T-cell (primary cell): Measurements from ENCODE around the gene SLC51B. TPM values are rescaled to one million over a fixed set of nuclear protein-coding genes. Genes with fewer than 3 reads are reported as not detected.
A peak's percentile ranks its signal among the peaks of the same experiment; 100 is the strongest.
"Not testable (repeated sequence)": the region's sequence is repeated elsewhere in the genome, so short reads cannot be mapped to it uniquely, and the experiment has no call there.

Experiments used
- ATAC-seq, 4 experiments: fragments of 200-7000 bp in 3 of 4; fragments of 150-1000 bp in 1 of 4; cut with Tn5 transposase; replicated peaks in 1 of 4; 1 replicate in 3 of 4; 2 replicates in 1 of 4; pipeline ENCODE4 v1.10.0; 2021; ENCODE audit warnings: moderate library complexity in 3 of 4, mild to moderate bottlenecking in 2 of 4, moderate number of reproducible peaks in 1 of 4
- CTCF ChIA-PET, 2 donors: fragments of 300-600 bp; sonication (Branson Sonifier 250); formaldehyde crosslinking; loops; one replicate each; lab custom pipeline; 2022; ENCODE audit warnings: antibody characterized with exemption in 2 of 2; lab: Charles Lee
- POLR2A ChIA-PET, 2 donors: fragments of 300-600 bp; sonication (Branson Sonifier 250); formaldehyde crosslinking; loops; one replicate each; lab custom pipeline; 2022; ENCODE audit warnings: antibody characterized with exemption in 2 of 2; lab: Charles Lee
- DNase-seq, 35 experiments: peaks; one replicate each; pipeline versions ENCODE4 v3.0.0 to v3.0.0-alpha.2; 2013 to 2023
- H3K27ac ChIP-seq: one replicate; pipeline ENCODE4 v1.5.1; 2013; ENCODE audit warnings: low read length
- H3K27me3 ChIP-seq, 2 experiments: replicated peaks in 1 of 2; 1 replicate in 1 of 2; 2 replicates in 1 of 2; pipeline versions ENCODE4 v1.6.1 to v1.7.0; 2013; ENCODE audit warnings: low read length in 1 of 2, mixed read lengths in 1 of 2; ENCODE audit not compliant: control insufficient read depth in 2 of 2, insufficient read depth in 2 of 2; ENCODE audit errors: extremely low read depth in 1 of 2
- H3K36me3 ChIP-seq, 2 donors: 1 replicate in 1 of 2; 2 replicates in 1 of 2; pipeline versions ENCODE4 v1.6.1 to v1.7.0; 2013; ENCODE audit warnings: low read length in 1 of 2; ENCODE audit not compliant: control insufficient read depth in 2 of 2, insufficient read depth in 1 of 2; ENCODE audit errors: extremely low read depth in 1 of 2
- H3K4me1 ChIP-seq, 2 experiments: 1 replicate in 1 of 2; 2 replicates in 1 of 2; pipeline versions ENCODE4 v1.6.1 to v1.7.0; 2013; ENCODE audit warnings: low read length in 2 of 2, mixed read lengths in 1 of 2; ENCODE audit not compliant: insufficient read depth in 2 of 2, control insufficient read depth in 1 of 2; ENCODE audit errors: extremely low read depth in 1 of 2
- H3K4me3 ChIP-seq, 2 donors: 1 replicate in 1 of 2; 2 replicates in 1 of 2; pipeline versions ENCODE4 v1.5.1 to v1.7.0; 2013; ENCODE audit warnings: mild to moderate bottlenecking in 2 of 2, low read length in 1 of 2, moderate library complexity in 1 of 2; ENCODE audit not compliant: control insufficient read depth in 1 of 2; ENCODE audit errors: extremely low read depth in 1 of 2
- H3K9me3 ChIP-seq: 2 replicates; pipeline ENCODE4 v1.7.0; 2013
- H3K27ac Mint-ChIP-seq, 2 donors: one replicate each; pipeline ENCODE4 v1.8.0; 2020 to 2021; ENCODE audit warnings: mild to moderate bottlenecking in 2 of 2, mixed read lengths in 2 of 2
- H3K27me3 Mint-ChIP-seq, 2 donors: one replicate each; pipeline ENCODE4 v1.8.0; 2021 to 2022; ENCODE audit warnings: mixed read lengths in 2 of 2
- H3K36me3 Mint-ChIP-seq: one replicate; pipeline ENCODE4 v1.8.0; 2021; ENCODE audit warnings: mixed read lengths
- H3K4me1 Mint-ChIP-seq, 3 donors: one replicate each; pipeline ENCODE4 v1.8.0; 2020 to 2022; ENCODE audit warnings: mixed read lengths in 3 of 3, mild to moderate bottlenecking in 1 of 3
- H3K4me3 Mint-ChIP-seq, 3 donors: one replicate each; pipeline ENCODE4 v1.8.0; 2020 to 2022; ENCODE audit warnings: mild to moderate bottlenecking in 3 of 3, mixed read lengths in 3 of 3, moderate library complexity in 3 of 3
- H3K9me3 Mint-ChIP-seq, 3 donors: one replicate each; pipeline ENCODE4 v1.8.0; 2020 to 2022; ENCODE audit warnings: mixed read lengths in 3 of 3
- whole genome bisulfite sequencing: methylation state at CpG from one replicate; pipeline ENCODE4 v1.1.5; 2013; ENCODE audit warnings: missing lambda C conversion rate; ENCODE audit not compliant: insufficient coverage; 5-methylcytosine and 5-hydroxymethylcytosine counted together
- total RNA-seq, 35 experiments: library from RNA in 6 of 35; stranded (reverse) in 6 of 35; fragments of 120-200 nt in 1 of 35; gene quantifications; one replicate each; pipeline versions ENCODE4 v1.2.1 to v1.2.4 and lab custom pipeline; 2013 to 2026

SLC51B gene
- total RNA-seq, 5 donors from 2014 or later (not counting 1 experiment from before 2014, with no cell fraction given), result not detected

- no CpG with 5 or more reads among the region's 4 CpGs for WGBS
- ATAC-seq, H3K27ac Mint-ChIP-seq, H3K4me3 ChIP-seq, H3K27ac ChIP-seq, H3K4me3 Mint-ChIP-seq, H3K4me1 ChIP-seq, DNase-seq, H3K9me3 Mint-ChIP-seq, H3K27me3 ChIP-seq, H3K9me3 ChIP-seq, H3K27me3 Mint-ChIP-seq, POLR2A ChIA-PET, H3K4me1 Mint-ChIP-seq: not testable (repeated sequence)
- H3K36me3 ChIP-seq, result peaks cover 14 to 37% of the 10 kb centered on the region in 2 donors
- H3K36me3 Mint-ChIP-seq, result peaks cover 39% of the 10 kb centered on the region
- CTCF ChIA-PET, result interaction anchor here in 1 of 2 donors (0.6 kb wide), 1 partner anchor 31 kb away, joined by 4 read pairs; no protein-coding TSS in a partner anchor
Measured at GRCh38 chr15:65011198-65011597, 34.0 kb upstream of the SLC51B start.

- ChIA-PET CTCF (no interaction called here), POLR2A (no interaction called here)
- ATAC-seq (no peak), DNase-seq (no peak)
- Mint-ChIP-seq H3K27me3 (no peaks in the 10 kb centered on the region), H3K4me1 (no peaks in the 10 kb centered on the region), H3K9me3 (no peaks in the 10 kb centered on the region), H3K36me3 (peaks cover 52% of the 10 kb centered on the region), H3K27ac (no peak overlapping the region), H3K4me3 (no peak overlapping the region)
- no peaks in the 10 kb centered on the region for H3K27me3 ChIP-seq
- H3K4me1 ChIP-seq, result no peaks in the 10 kb centered on the region
- WGBS, result no CpG with 5 or more reads among the region's 1 CpG
- H3K9me3 ChIP-seq, result no peaks in the 10 kb centered on the region
- H3K4me3 ChIP-seq, result no peak overlapping the region
- peaks cover 3 to 57% of the 10 kb centered on the region in 2 donors for H3K36me3 ChIP-seq
- H3K27ac ChIP-seq, result no peak overlapping the region
Measured at GRCh38 chr15:65020419-65020818, 24.8 kb upstream of the SLC51B start.

- no peaks in the 10 kb centered on the region for H3K4me1 Mint-ChIP-seq
- H3K9me3 ChIP-seq, result no peaks in the 10 kb centered on the region
- H3K27ac Mint-ChIP-seq, result no peak overlapping the region
- H3K4me3 ChIP-seq, result no peak overlapping the region
- no peak overlapping the region for H3K4me3 Mint-ChIP-seq
- POLR2A ChIA-PET, result no interaction called here
- no peaks in the 10 kb centered on the region for H3K27me3 Mint-ChIP-seq
- H3K9me3 Mint-ChIP-seq, result no peaks in the 10 kb centered on the region
- peaks cover 3 to 58% of the 10 kb centered on the region in 2 donors for H3K36me3 ChIP-seq
- peaks cover 54% of the 10 kb centered on the region for H3K36me3 Mint-ChIP-seq
- no peak overlapping the region for H3K27ac ChIP-seq
- no peaks in the 10 kb centered on the region for H3K27me3 ChIP-seq
- ATAC-seq (no peak), DNase-seq (no peak)
- CTCF ChIA-PET, result no interaction called here
- H3K4me1 ChIP-seq, result no peaks in the 10 kb centered on the region
Measured at GRCh38 chr15:65021488-65021887, 23.7 kb upstream of the SLC51B start.

GRCh38 chr15:65026756-65027155 is 18.4 kb upstream of the SLC51B start:
- no peak for ATAC-seq
- Mint-ChIP-seq H3K27ac (no peak overlapping the region), H3K9me3 (no peaks in the 10 kb centered on the region), H3K36me3 (peaks cover 27% of the 10 kb centered on the region), H3K4me1 (peaks cover 15 to 19% (median 17%) of the 10 kb centered on the region in 3 donors), H3K4me3 (no peak overlapping the region), H3K27me3 (peaks cover 0 to 3% of the 10 kb centered on the region in 2 donors)
- H3K36me3 ChIP-seq, result peaks cover 3 to 27% of the 10 kb centered on the region in 2 donors
- POLR2A ChIA-PET, result interaction anchor here in 1 of 2 donors (0.6 kb wide), 1 partner anchor 1761 kb away, joined by 3 read pairs; no protein-coding TSS in a partner anchor
- no CpG with 5 or more reads among the region's 6 CpGs for WGBS
- CTCF ChIA-PET, result no interaction called here
- H3K9me3 ChIP-seq, result no peaks in the 10 kb centered on the region
- DNase-seq, result no peak
- H3K4me3 ChIP-seq, result no peak overlapping the region
- no peaks in the 10 kb centered on the region for H3K27me3 ChIP-seq
- no peak overlapping the region for H3K27ac ChIP-seq
- peaks cover 9 to 14% of the 10 kb centered on the region in 2 experiments for H3K4me1 ChIP-seq

- no peaks in the 10 kb centered on the region for H3K9me3 Mint-ChIP-seq
- CTCF ChIA-PET, result interaction anchor here in 1 of 2 donors (0.7 kb wide), 1 partner anchor 1619 kb away, joined by 4 read pairs; no protein-coding TSS in a partner anchor
- no peaks in the 10 kb centered on the region for H3K9me3 ChIP-seq
- H3K36me3 ChIP-seq, result peaks cover 3 to 27% of the 10 kb centered on the region in 2 donors
- peaks cover 0 to 9% of the 10 kb centered on the region in 2 donors for H3K27me3 Mint-ChIP-seq
- POLR2A ChIA-PET, result interaction anchor here in 1 of 2 donors (0.6 kb wide), 1 partner anchor 1762 kb away, joined by 3 read pairs; no protein-coding TSS in a partner anchor
- H3K4me1 ChIP-seq, result peaks cover 9 to 14% of the 10 kb centered on the region in 2 experiments
- H3K27ac ChIP-seq, result no peak overlapping the region
- H3K4me1 Mint-ChIP-seq, result peaks cover 15 to 19% (median 17%) of the 10 kb centered on the region in 3 donors
- H3K36me3 Mint-ChIP-seq, result peaks cover 27% of the 10 kb centered on the region
- peak overlapping the region in 1 of 2 donors; percentile 90 for H3K4me3 ChIP-seq
- H3K27ac Mint-ChIP-seq, result peak overlapping the region in 1 of 2 donors; percentile 39
- ATAC-seq (no peak), DNase-seq (no peak)
- no CpG with 5 or more reads among the region's 1 CpG for WGBS
- H3K27me3 ChIP-seq, result peaks cover 0 to under 1% of the 10 kb centered on the region in 2 experiments
- peak overlapping the region; percentile 85 to 88 (median 87) for H3K4me3 Mint-ChIP-seq
Measured at GRCh38 chr15:65027593-65027992, 17.6 kb upstream of the SLC51B start.

DNA sequence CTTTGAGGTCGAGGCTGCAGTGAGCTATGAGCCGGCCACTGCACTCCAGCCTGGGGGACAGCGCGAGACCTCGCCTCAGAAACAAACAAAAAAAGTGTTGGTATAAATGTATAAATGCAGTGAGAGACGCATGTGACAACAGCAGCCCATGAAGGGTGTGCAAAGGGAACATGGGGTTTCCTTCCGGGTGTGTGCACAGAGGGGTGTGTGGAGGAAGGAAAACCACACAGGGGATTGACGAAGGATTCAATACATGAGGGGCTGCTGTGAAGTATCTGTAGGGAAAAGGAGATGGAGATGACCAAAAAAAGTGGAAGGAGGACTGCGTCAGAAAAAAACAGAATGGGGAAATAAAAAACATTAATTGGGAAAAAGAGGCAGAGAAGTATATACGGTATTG is 16.8 kb upstream of the SLC51B start:
- peak overlapping the region; percentile 69 to 75 for H3K27ac Mint-ChIP-seq
- peak overlapping the region; percentile 85 to 88 (median 87) for H3K4me3 Mint-ChIP-seq
- peaks cover 0 to 12% of the 10 kb centered on the region in 2 donors for H3K27me3 Mint-ChIP-seq
- ATAC-seq, result no peak
- ChIA-PET POLR2A (no interaction called here), CTCF (no interaction called here)
- peak overlapping the region; percentile 86 to 90 for H3K4me3 ChIP-seq
- H3K4me1 Mint-ChIP-seq, result peaks cover 18 to 22% (median 21%) of the 10 kb centered on the region in 3 donors
- WGBS, result 28% methylated on average over 8 of the region's 10 CpGs
- H3K27me3 ChIP-seq, result peaks cover 2 to 7% of the 10 kb centered on the region in 2 experiments
- H3K27ac ChIP-seq, result no peak overlapping the region
- DNase-seq, result peak in 1 of 35 experiments; percentile 32
- H3K9me3 Mint-ChIP-seq, result no peaks in the 10 kb centered on the region
- peaks cover 9 to 19% of the 10 kb centered on the region in 2 experiments for H3K4me1 ChIP-seq
- peaks cover 3 to 24% of the 10 kb centered on the region in 2 donors for H3K36me3 ChIP-seq
- peaks cover 26% of the 10 kb centered on the region for H3K36me3 Mint-ChIP-seq
- no peaks in the 10 kb centered on the region for H3K9me3 ChIP-seq
